RWPE1 (cell line): ENCODE results near the gene SLC12A8.

Experiments
- CTCF ChIA-PET: fragments of 350-600 bp; sonication (Branson Sonifier 250); formaldehyde crosslinking; extraction: SDS; loops from one replicate; lab custom pipeline; 2021; lab: Yijun Ruan, JAX
- POLR2A ChIA-PET: fragments of 400-600 bp; formaldehyde crosslinking; extraction: SDS; loops from one replicate; lab custom pipeline; 2020; ENCODE audit warnings: antibody characterized with exemption; ENCODE audit not compliant: low non-redundant PET; lab: Yijun Ruan, JAX
- DNase-seq: peaks from one replicate; pipeline ENCODE4 v3.0.0; 2012; ENCODE audit warnings: low spot score
- H3K27ac ChIP-seq: fragments of 450-650 bp; 2 replicates; pipeline ENCODE4 v1.5.1; 2017
- CTCF ChIP-seq: fragments of 450-650 bp; conservative IDR thresholded peaks from 2 replicates; pipeline ENCODE4 v1.5.1; 2017; ENCODE audit warnings: low read depth, mild to moderate bottlenecking

Gene SLC12A8

GRCh38 chr3:125072301-125072700 is 140.2 kb downstream of the SLC12A8 start:
- DNase-seq: no peak
- TF ChIP-seq CTCF: no peak
- ChIA-PET POLR2A (no interaction called here), CTCF (no interaction called here)
- no peak overlapping the region for H3K27ac ChIP-seq

- ChIA-PET CTCF (no interaction called here), POLR2A (no interaction called here)
- TF ChIP-seq CTCF: no peak
- H3K27ac ChIP-seq: no peak overlapping the region
- DNase-seq: no peak
Measured at GRCh38 chr3:125069968-125070745, 142.4 kb downstream of the SLC12A8 start.

- no peak for DNase-seq
- ChIA-PET POLR2A (no interaction called here), CTCF (no interaction called here)
- no peak for TF ChIP-seq CTCF
- H3K27ac ChIP-seq: no peak overlapping the region
Measured at GRCh38 chr3:125069452-125069851, 143.1 kb downstream of the SLC12A8 start.

- ChIA-PET POLR2A (no interaction called here), CTCF (no interaction called here)
- no peak for TF ChIP-seq CTCF
- DNase-seq: no peak
- H3K27ac ChIP-seq: no peak overlapping the region
Measured at GRCh38 chr3:125068265-125068664, 144.3 kb downstream of the SLC12A8 start.

GRCh38 chr3:125067225-125067624 is 145.3 kb downstream of the SLC12A8 start:
- no peak overlapping the region for H3K27ac ChIP-seq
- CTCF ChIA-PET: no interaction called here
- no peak for DNase-seq
- no peak for TF ChIP-seq CTCF
- POLR2A ChIA-PET: no interaction called here

GRCh38 chr3:125062904-125063618 is 149.5 kb downstream of the SLC12A8 start:
- TF ChIP-seq CTCF: no peak
- ChIA-PET POLR2A (no interaction called here), CTCF (no interaction called here)
- peak overlapping the region; percentile 91 for H3K27ac ChIP-seq
- peak; percentile 80 for DNase-seq
